Mesendoderm (in vitro differentiated cells): ENCODE data around the gene TNS3.
"Not testable (repeated sequence)": the region's sequence is repeated elsewhere in the genome, so short reads cannot be mapped to it uniquely, and the experiment has no call there.

Source experiments
- DNase-seq: peaks from one replicate; pipeline ENCODE4 v3.0.0; 2013
- H2AK5ac ChIP-seq: 2 replicates; pipeline ENCODE4 v1.6.1; 2013; ENCODE audit warnings: low read length, inconsistent platforms
- H2BK120ac ChIP-seq: 2 replicates; pipeline ENCODE4 v1.6.1; 2013; ENCODE audit warnings: low read depth, mild to moderate bottlenecking, low read length, moderate library complexity, mixed read lengths
- H2BK15ac ChIP-seq: replicated peaks from 2 replicates; pipeline ENCODE4 v1.6.1; 2013; ENCODE audit warnings: low read depth, mild to moderate bottlenecking, moderate library complexity
- H2BK5ac ChIP-seq: 2 replicates; pipeline ENCODE4 v1.6.1; 2013; ENCODE audit warnings: low read length, inconsistent platforms
- H3K18ac ChIP-seq: 2 replicates; pipeline ENCODE4 v1.6.1; 2013; ENCODE audit warnings: mild to moderate bottlenecking, low read length, mixed read lengths
- H3K23ac ChIP-seq: one replicate; pipeline ENCODE4 v1.6.1; 2013; ENCODE audit warnings: low read length
- H3K27ac ChIP-seq: 2 replicates; pipeline ENCODE4 v1.5.1; 2013; ENCODE audit warnings: low read depth, mild to moderate bottlenecking, inconsistent platforms, low read length, moderate library complexity
- H3K27me3 ChIP-seq: 2 replicates; pipeline ENCODE4 v1.6.1; 2013; ENCODE audit warnings: low read length, control low read depth, mild to moderate bottlenecking, inconsistent platforms; ENCODE audit not compliant: insufficient read depth, poor library complexity
- H3K36me3 ChIP-seq: 2 replicates; pipeline ENCODE4 v1.6.1; 2013; ENCODE audit warnings: low read length, inconsistent platforms; ENCODE audit not compliant: control insufficient read depth, insufficient read depth
- H3K4ac ChIP-seq: one replicate; pipeline ENCODE4 v1.6.1; 2013; ENCODE audit warnings: low read depth, mild to moderate bottlenecking, low read length, moderate library complexity
- H3K4me1 ChIP-seq: 2 replicates; pipeline ENCODE4 v1.6.1; 2013; ENCODE audit warnings: low read depth, low read length, inconsistent platforms; ENCODE audit not compliant: control insufficient read depth
- H3K4me2 ChIP-seq: 2 replicates; pipeline ENCODE4 v1.6.1; 2013; ENCODE audit warnings: low read length
- H3K4me3 ChIP-seq: 2 replicates; pipeline ENCODE4 v1.5.1; 2013; ENCODE audit warnings: mild to moderate bottlenecking, low read length
- H3K56ac ChIP-seq: one replicate; pipeline ENCODE4 v1.6.1; 2013; ENCODE audit warnings: low read length
- H3K79me1 ChIP-seq: 2 replicates; pipeline ENCODE4 v1.6.1; 2013; ENCODE audit warnings: low read length, inconsistent platforms
- H3K79me2 ChIP-seq: 2 replicates; pipeline ENCODE4 v1.6.1; 2013; ENCODE audit warnings: mild to moderate bottlenecking, low read length; ENCODE audit not compliant: control insufficient read depth, insufficient read depth
- H3K9ac ChIP-seq: 2 replicates; pipeline ENCODE4 v1.6.1; 2013; ENCODE audit warnings: low read length, inconsistent platforms
- H4K5ac ChIP-seq: one replicate; pipeline ENCODE4 v1.6.1; 2013; ENCODE audit warnings: low read length
- H4K8ac ChIP-seq: one replicate; pipeline ENCODE4 v1.6.1; 2013; ENCODE audit warnings: low read depth, mild to moderate bottlenecking, control low read depth, low read length, moderate library complexity
- WGBS: extraction: QIAGEN DNeasy Blood & Tissue Kit; methylation state at CpG from one replicate; pipeline ENCODE4 v1.1.7; 2013; ENCODE audit warnings: low lambda C conversion rate, missing lambda C conversion rate; ENCODE audit not compliant: insufficient coverage; ENCODE audit errors: extremely low coverage; 5-methylcytosine and 5-hydroxymethylcytosine counted together

TNS3 gene

GRCh38 chr7:47587351-47587750 is 5.4 kb upstream of the TNS3 start:
- Histone ChIP-seq H3K27ac (no peak overlapping the region), H3K27me3 (no peaks in the 10 kb centered on the region), H2AK5ac (no peak overlapping the region), H3K4me1 (no peaks in the 10 kb centered on the region), H3K4ac (no peak overlapping the region), H3K56ac (no peak overlapping the region), H3K79me2 (no peaks in the 10 kb centered on the region), H2BK120ac (no peak overlapping the region), H3K18ac (no peak overlapping the region), H4K8ac (no peak overlapping the region), H3K79me1 (no peaks in the 10 kb centered on the region), H3K4me2 (no peak overlapping the region), H2BK5ac (no peak overlapping the region), H3K36me3 (no peaks in the 10 kb centered on the region), H4K5ac (no peak overlapping the region), H2BK15ac (no peak overlapping the region), H3K9ac (no peak overlapping the region), H3K23ac (no peak overlapping the region), H3K4me3 (no peak overlapping the region)
- WGBS, result no CpG with 5 or more reads among the region's 7 CpGs
- no peak for DNase-seq

GRCh38 chr7:47586925-47587324 is 5.0 kb upstream of the TNS3 start:
- no peak overlapping the region for H3K18ac ChIP-seq
- no peak overlapping the region for H3K27ac ChIP-seq
- no peak overlapping the region for H3K4me3 ChIP-seq
- WGBS, result no CpG with 5 or more reads among the region's 3 CpGs
- H3K56ac ChIP-seq, result no peak overlapping the region
- H2BK120ac ChIP-seq, result no peak overlapping the region
- no peak overlapping the region for H2AK5ac ChIP-seq
- H3K4me2 ChIP-seq, result no peak overlapping the region
- no peak overlapping the region for H2BK15ac ChIP-seq
- no peak for DNase-seq
- H4K8ac ChIP-seq, result no peak overlapping the region
- no peaks in the 10 kb centered on the region for H3K79me1 ChIP-seq
- H3K79me2 ChIP-seq, result no peaks in the 10 kb centered on the region
- no peak overlapping the region for H4K5ac ChIP-seq
- no peaks in the 10 kb centered on the region for H3K36me3 ChIP-seq
- no peaks in the 10 kb centered on the region for H3K4me1 ChIP-seq
- no peak overlapping the region for H2BK5ac ChIP-seq
- H3K27me3 ChIP-seq, result no peaks in the 10 kb centered on the region
- H3K9ac ChIP-seq, result no peak overlapping the region
- H3K4ac ChIP-seq, result no peak overlapping the region
- H3K23ac ChIP-seq, result no peak overlapping the region

DNA sequence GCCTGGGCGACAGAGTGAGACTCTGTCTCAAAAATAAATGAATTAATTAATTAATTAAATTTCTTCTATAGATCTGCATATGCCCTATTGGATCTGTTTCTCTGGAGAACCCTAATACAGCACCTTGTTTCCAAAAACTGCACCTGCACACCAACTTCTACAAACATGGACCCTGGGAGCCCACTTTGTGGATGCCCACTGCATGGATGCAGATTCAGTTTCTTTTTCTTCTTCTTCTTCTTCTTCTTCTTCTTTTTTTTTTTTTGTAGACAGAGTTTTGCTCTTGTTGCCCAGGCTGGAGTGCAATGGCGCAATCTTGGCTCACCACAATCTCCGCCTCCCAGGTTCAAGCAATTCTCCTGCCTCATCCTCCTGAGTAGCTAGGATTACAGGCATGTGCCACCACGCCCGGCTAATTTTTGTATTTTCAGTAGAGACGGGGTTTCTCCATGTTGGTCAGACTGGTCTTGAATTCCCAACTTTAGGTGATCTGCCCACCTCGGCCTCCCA is 4.3 kb upstream of the TNS3 start:
- H3K18ac ChIP-seq, H3K4me3 ChIP-seq, H4K5ac ChIP-seq, DNase-seq, H2BK120ac ChIP-seq, H3K79me1 ChIP-seq, H2BK15ac ChIP-seq, H2BK5ac ChIP-seq, H3K4me2 ChIP-seq, H3K56ac ChIP-seq, H4K8ac ChIP-seq, H3K79me2 ChIP-seq, H3K27ac ChIP-seq, H2AK5ac ChIP-seq, H3K4ac ChIP-seq, H3K27me3 ChIP-seq, H3K9ac ChIP-seq, H3K4me1 ChIP-seq, H3K23ac ChIP-seq, H3K36me3 ChIP-seq: not testable (repeated sequence)
- WGBS, result no CpG with 5 or more reads among the region's 7 CpGs

DNA sequence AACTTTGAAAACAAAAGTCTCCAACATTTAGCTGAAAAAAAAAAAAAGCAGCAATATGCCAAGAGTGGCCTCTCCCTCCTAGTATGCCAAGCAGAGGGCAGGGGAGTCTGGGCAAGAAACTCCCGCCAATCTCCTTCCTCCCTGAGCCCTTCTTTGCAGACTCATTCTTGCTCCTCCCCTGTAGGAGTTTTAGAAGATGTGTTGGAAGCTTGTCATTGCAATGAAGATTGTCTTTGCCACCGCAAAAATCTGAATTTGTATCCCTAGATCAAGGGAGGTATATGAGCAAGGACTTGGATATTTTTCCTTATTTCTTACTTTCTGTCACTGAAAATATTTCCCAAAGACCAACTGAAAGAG is 2.6 kb upstream of the TNS3 start:
- DNase-seq, result no peak
- no peak overlapping the region for H3K4me3 ChIP-seq
- H3K23ac ChIP-seq, result no peak overlapping the region
- H3K27ac ChIP-seq, result no peak overlapping the region
- H4K5ac ChIP-seq, result no peak overlapping the region
- H3K79me2 ChIP-seq, result no peaks in the 10 kb centered on the region
- H3K18ac ChIP-seq, result no peak overlapping the region
- no CpG with 5 or more reads among the region's 2 CpGs for WGBS
- H3K27me3 ChIP-seq, result no peaks in the 10 kb centered on the region
- no peak overlapping the region for H2AK5ac ChIP-seq
- H3K4me1 ChIP-seq, result peaks cover 3% of the 10 kb centered on the region
- H3K9ac ChIP-seq, result no peak overlapping the region
- peaks cover 3% of the 10 kb centered on the region for H3K79me1 ChIP-seq
- no peaks in the 10 kb centered on the region for H3K36me3 ChIP-seq
- no peak overlapping the region for H2BK15ac ChIP-seq
- no peak overlapping the region for H3K56ac ChIP-seq
- H4K8ac ChIP-seq, result no peak overlapping the region
- no peak overlapping the region for H3K4ac ChIP-seq
- no peak overlapping the region for H2BK120ac ChIP-seq
- no peak overlapping the region for H2BK5ac ChIP-seq
- no peak overlapping the region for H3K4me2 ChIP-seq

DNA sequence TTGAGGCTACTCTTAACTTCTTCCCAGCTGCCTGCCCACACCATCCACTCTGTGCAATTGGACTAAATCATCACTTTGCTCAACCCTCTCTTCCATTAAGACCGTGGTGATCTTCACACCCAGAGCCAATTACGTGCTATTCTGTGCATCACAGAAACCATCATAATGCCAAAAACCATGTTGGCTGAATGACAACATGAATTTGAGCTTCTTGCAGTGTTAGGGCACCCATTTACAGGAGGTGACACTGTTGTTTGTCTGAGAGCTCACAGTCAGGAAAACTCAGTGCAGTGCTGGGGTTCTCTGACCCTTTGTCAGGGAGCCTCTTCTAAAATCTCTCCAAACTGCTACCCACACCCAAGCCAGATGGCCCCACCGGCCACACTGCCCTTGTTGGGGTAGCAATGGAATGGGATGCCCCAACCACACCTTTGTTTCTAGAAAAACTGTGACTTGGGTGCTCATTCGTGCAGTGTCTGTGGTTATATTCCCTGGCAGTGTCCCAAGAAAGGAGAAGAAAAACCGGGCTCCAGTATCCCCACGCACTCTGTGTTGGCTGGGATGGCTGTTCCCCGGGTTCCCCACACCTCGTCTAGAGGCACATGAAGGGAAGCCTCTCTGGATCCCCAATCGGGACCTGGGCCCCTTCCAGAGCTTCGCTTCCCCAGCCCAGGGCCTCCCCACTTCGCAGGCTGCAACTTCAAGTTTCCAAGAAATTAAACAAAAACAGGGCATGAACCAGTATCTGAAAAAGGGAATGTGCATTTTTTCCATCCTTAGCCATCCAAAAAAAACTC is 2.0 kb upstream of the TNS3 start:
- Histone ChIP-seq H2BK15ac (no peak overlapping the region), H3K79me2 (no peaks in the 10 kb centered on the region), H3K4ac (no peak overlapping the region), H2AK5ac (no peak overlapping the region), H4K8ac (no peak overlapping the region), H2BK120ac (no peak overlapping the region), H3K27ac (no peak overlapping the region), H2BK5ac (no peak overlapping the region), H3K4me2 (no peak overlapping the region), H3K9ac (no peak overlapping the region), H3K23ac (no peak overlapping the region), H3K18ac (no peak overlapping the region), H3K27me3 (no peaks in the 10 kb centered on the region), H3K36me3 (no peaks in the 10 kb centered on the region), H3K4me1 (peaks cover 3% of the 10 kb centered on the region), H3K79me1 (peaks cover 3% of the 10 kb centered on the region), H3K56ac (no peak overlapping the region), H4K5ac (no peak overlapping the region), H3K4me3 (no peak overlapping the region)
- no CpG with 5 or more reads among the region's 11 CpGs for WGBS
- no peak for DNase-seq
